B cell (primary cell): ENCODE data around the gene TAOK2.

ENCODE experiments used
- CTCF ChIP-seq: fragments of 200-600 bp; IDR thresholded peaks from one replicate; pipeline ENCODE4 v1.8.0; 2022; ENCODE audit warnings: antibody characterized with exemption, mild to moderate bottlenecking
- EZH2 ChIP-seq: IDR thresholded peaks from 2 replicates; pipeline ENCODE4 v1.6.1; 2012; ENCODE audit warnings: borderline replicate concordance, low read depth, mild to moderate bottlenecking, moderate library complexity, low read length; ENCODE audit not compliant: insufficient read depth, poor library complexity, severe bottlenecking

- TF ChIP-seq EZH2 (no peak), CTCF (no peak)
Measured at GRCh38 chr16:29995911-29996765, 22.5 kb downstream of the TAOK2 start, which contains the start of gene INO80E.
